SKM-1 (cell line): ENCODE measurements around the gene ARHGDIA.

Experiments
- DNase-seq: peaks from one replicate; lab custom pipeline; 2025; ENCODE audit not compliant: unreplicated experiment; lab: John Stamatoyannopoulos, UW

The ARHGDIA gene

DNA sequence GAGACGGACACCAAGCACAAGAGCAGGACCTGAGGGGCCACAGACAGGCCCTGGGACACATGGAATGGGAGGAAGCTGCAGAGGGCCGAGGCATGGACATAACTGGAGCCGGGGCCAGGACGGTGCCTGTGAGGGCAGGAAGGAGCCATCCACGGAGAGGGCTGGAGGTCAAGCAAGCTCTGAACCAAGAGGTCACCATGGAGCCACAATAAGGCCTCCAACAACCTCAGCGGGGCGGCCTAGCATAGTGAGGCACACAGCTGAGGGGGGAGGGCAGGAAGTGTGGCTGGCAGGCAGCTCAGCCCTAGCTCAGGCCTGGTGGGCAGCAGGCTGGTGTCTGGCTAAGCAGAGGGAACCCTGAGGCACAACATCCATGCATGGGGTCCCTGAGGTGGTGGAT lies 42.5 kb downstream of the ARHGDIA start:
- DNase-seq, result no peak

- DNase-seq, result no peak
These were observed 45.2 kb downstream of the ARHGDIA start for GRCh38 chr17:81825841-81826466.

GRCh38 chr17:81824595-81824994 lies 46.5 kb downstream of the ARHGDIA start:
- DNase-seq, result no peak

- no peak for DNase-seq
These were observed 47.2 kb downstream of the ARHGDIA start for GRCh38 chr17:81823820-81824550.

GRCh38 chr17:81822996-81823819 lies 47.9 kb downstream of the ARHGDIA start:
- no peak for DNase-seq

GRCh38 chr17:81822312-81822637 lies 48.9 kb downstream of the ARHGDIA start:
- no peak for DNase-seq

DNA sequence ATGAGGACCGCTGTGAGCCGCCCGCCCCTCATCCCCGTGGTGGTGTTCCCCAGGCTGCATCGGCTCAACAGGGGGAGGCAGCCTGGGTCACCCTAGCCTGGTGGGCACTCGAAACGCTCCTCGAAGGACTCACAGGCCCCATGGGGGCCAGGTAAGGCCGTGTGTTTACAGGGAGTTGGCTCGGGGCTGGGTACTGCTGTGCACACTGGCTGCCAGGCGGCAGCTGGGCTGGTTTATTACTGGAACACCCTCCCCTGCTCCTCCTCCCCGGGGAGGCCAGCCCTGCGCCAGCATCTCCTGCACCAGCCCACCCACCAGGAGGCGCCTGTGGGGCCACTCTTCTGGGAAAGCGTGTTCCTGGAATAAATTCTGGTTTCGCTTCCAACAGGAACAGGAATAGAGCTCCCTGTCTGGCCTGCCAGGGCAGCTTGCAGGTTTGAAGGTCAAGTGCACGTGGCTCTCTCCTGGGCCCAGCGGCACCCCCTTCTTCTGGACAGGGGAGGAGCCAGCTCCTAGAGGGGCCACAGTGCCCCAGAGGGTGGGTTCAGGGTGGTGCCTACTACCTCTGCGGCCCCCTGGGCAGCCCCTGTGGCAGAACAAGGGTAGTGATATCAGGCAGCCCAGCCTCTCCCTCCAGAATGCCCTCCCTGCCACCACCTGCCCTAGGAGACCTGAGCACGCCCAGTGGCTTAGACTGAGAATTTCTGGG lies 49.4 kb downstream of the ARHGDIA start:
- DNase-seq, result no peak

DNA sequence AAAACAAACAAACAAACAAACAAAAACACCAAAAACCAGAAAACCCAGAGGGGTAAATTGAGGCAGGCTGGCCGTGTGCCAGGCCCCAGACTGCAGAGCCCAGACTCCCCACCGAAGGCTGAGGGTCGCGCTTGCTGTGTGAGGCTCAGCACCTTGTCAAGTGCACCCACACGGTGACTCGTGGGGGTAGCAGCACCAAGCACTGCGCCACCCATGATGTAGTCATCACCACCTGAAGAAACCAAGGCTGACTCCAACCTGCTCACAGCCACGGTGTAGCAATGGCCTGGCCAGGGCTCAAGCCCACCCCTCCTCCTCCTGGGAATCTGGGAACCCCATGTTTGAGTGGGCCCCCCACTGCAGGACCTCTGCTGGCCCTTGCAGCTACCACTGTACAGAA lies 50.0 kb downstream of the ARHGDIA start:
- no peak for DNase-seq

DNA sequence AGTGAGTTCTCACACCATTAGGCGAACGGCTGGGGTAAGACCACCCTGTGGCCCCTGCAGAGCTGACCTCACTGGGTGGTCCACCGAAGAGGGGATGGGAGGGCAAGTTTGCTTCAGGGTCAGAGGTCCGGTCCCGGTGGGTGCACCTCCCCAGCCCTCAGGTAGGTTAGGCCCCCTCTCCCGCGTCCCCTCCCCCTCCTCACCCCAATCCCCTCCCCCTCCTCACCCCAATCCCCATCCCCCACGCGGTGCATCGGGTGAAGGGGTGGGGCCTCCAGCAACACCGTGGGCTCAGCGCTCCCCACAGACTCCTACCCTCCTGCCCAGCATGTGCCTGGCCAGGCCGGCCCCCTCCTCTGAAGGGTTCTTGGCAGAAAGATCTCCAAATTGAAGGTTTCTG lies 51.4 kb downstream of the ARHGDIA start:
- DNase-seq, result no peak

DNA sequence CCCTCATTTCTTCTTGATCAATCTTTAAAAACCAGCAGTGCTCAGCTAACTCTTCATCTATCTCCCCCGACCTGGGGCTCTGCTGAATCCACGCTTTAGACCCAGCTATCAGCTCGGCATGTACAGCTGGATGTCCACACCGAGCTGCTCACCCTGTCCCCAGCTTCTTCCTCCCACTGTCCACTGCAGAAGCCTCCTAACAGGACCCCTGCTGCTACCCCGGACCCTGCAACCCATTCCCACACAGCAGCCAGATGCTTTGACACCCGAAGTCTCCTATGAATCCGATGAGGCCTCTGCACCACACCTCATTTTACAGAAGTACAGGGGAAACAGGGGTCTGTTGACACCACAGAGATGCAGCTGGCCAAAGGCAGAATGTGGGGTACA lies 53.4 kb downstream of the ARHGDIA start:
- DNase-seq, result no peak
